A549 (cell line): ENCODE data around the gene MYADM. TPM values are rescaled to one million over a fixed set of nuclear protein-coding genes. Genes with fewer than 3 reads are reported as not detected.

ENCODE experiments used
- ATAC-seq, 2 experiments: fragments of 200-7000 bp in 1 of 2; fragments of >200 bp in 1 of 2; cut with Nextera tagmentation in 1 of 2; cut with Tn5 transposase in 1 of 2; 3 replicates each; pipeline versions ENCODE4 v1.8.0 to v1.9.1; 2018 to 2020; ENCODE audit warnings: mild to moderate bottlenecking in 1 of 2, moderate library complexity in 1 of 2
- CTCF ChIA-PET: fragments of 300-600 bp; sonication (Branson Sonifier 250); formaldehyde crosslinking; extraction: SDS; loops from one replicate; lab custom pipeline; 2021; ENCODE audit warnings: antibody characterized with exemption, inconsistent platforms; lab: Yijun Ruan, JAX
- POLR2A ChIA-PET: fragments of 350-600 bp; formaldehyde crosslinking; extraction: SDS; loops from one replicate; lab custom pipeline; 2021; ENCODE audit warnings: antibody characterized with exemption, inconsistent platforms; lab: Yijun Ruan, JAX
- DNase-seq, 2 experiments: peaks; one replicate each; pipeline versions ENCODE4 v3.0.0 to v3.0.0-alpha.2; 2011 to 2016; ENCODE audit warnings: low read depth in 1 of 2, low spot score in 1 of 2
- FAIRE-seq: peaks from 2 replicates; lab custom pipeline; 2011; peaks lifted over from hg19 to GRCh38; lab: Jason Lieb, UNC
- H3K27ac ChIP-seq, 2 experiments: fragments of >200 bp; sonication (Bioruptor Twin); formaldehyde crosslinking; 3 replicates each; pipeline ENCODE4 v1.5.1; 2016 to 2017
- H3K4me1 ChIP-seq: fragments of >200 bp; sonication (Bioruptor Twin); formaldehyde crosslinking; 3 replicates; pipeline ENCODE4 v1.6.1; 2016
- H3K4me2 ChIP-seq: fragments of >200 bp; sonication (Bioruptor Twin); formaldehyde crosslinking; 3 replicates; pipeline ENCODE4 v1.6.1; 2016
- H3K4me3 ChIP-seq: fragments of >200 bp; sonication (Bioruptor Twin); formaldehyde crosslinking; 3 replicates; pipeline ENCODE4 v1.5.1; 2016
- H3K9me3 ChIP-seq: fragments of >200 bp; sonication (Bioruptor Twin); formaldehyde crosslinking; 3 replicates; pipeline ENCODE4 v1.6.1; 2016
- BCL3 ChIP-seq: fragments of >200 bp; sonication (Bioruptor Twin); formaldehyde crosslinking; IDR thresholded peaks from 3 replicates; pipeline ENCODE4 v1.6.1; 2016
- CHD2 ChIP-seq: fragments of 150-350 bp; IDR thresholded peaks from 2 replicates; pipeline ENCODE4 v1.6.1; 2014; ENCODE audit warnings: low read length; ENCODE audit not compliant: partially characterized antibody
- CTCF ChIP-seq: fragments of >200 bp; sonication (Bioruptor Twin); formaldehyde crosslinking; IDR thresholded peaks from 3 replicates; pipeline ENCODE4 v1.5.1; 2016
- EHMT2 ChIP-seq: fragments of 200-600 bp; sonication (generic); IDR thresholded peaks from 2 replicates; pipeline ENCODE4 v1.6.1; 2016; ENCODE audit warnings: antibody characterized with exemption, low read depth, mild to moderate bottlenecking, moderate library complexity
- HMGXB4 ChIP-seq: fragments of 250-450 bp; sonication (Bioruptor Pico); IDR thresholded peaks from 2 replicates; pipeline ENCODE4 v1.5.0; 2021; ENCODE audit warnings: mild to moderate bottlenecking, moderate library complexity, borderline replicate concordance
- HOXA7 ChIP-seq: fragments of 250-450 bp; sonication (Bioruptor Pico); IDR thresholded peaks from 2 replicates; pipeline ENCODE4 v1.5.0; 2020; ENCODE audit warnings: mild to moderate bottlenecking, moderate library complexity
- MYC ChIP-seq: IDR thresholded peaks from 2 replicates; pipeline ENCODE4 v1.6.1; 2012; ENCODE audit warnings: mild to moderate bottlenecking, inconsistent platforms, low read length, improper control_type of control experiment, borderline replicate concordance
- PHF8 ChIP-seq: fragments of 200-600 bp; sonication (generic); IDR thresholded peaks from 2 replicates; pipeline ENCODE4 v1.6.1; 2016; ENCODE audit warnings: low read depth, mild to moderate bottlenecking, antibody characterized with exemption, moderate library complexity, borderline replicate concordance
- REST ChIP-seq: fragments of 200-600 bp; sonication (generic); IDR thresholded peaks from 2 replicates; pipeline ENCODE4 v1.6.1; 2016; ENCODE audit warnings: antibody characterized with exemption, mild to moderate bottlenecking, moderate library complexity
- ZFP36 ChIP-seq: fragments of 450-650 bp; IDR thresholded peaks from 2 replicates; pipeline ENCODE4 v1.6.1; 2014; ENCODE audit warnings: borderline replicate concordance; ENCODE audit not compliant: partially characterized antibody
- WGBS: methylation state at CpG from one replicate; pipeline ENCODE4 v1.1.6; 2017; ENCODE audit errors: missing lambda C conversion rate; 5-methylcytosine and 5-hydroxymethylcytosine counted together
- polyA plus RNA-seq, 4 experiments: library from polyadenylated mRNA; depleted of rRNA in 3 of 4; stranded (reverse); fragments of >200 nt; fragmentation: RNase III in 1 of 4; extraction: RNeasy Plus Mini Kit Qiagen cat#74134 plus additional on column Dnase treatment in 1 of 4; gene quantifications; 2 replicates in 3 of 4; 3 replicates in 1 of 4; pipeline ENCODE4 v1.2.3, GENCODE V29; 2011 to 2017

MYADM gene
- polyA plus RNA-seq, 2 of the 4 experiments (the other 2 are of a cell fraction), result 37.7 to 90.7 TPM

GRCh38 chr19:53898166-53898565, 30.5 kb downstream of the MYADM start (continued):
- no peak for TF ChIP-seq HMGXB4 (CRISPR knock-in tag)

- no peak for FAIRE-seq
Observed at GRCh38 chr19:53898636-53899341, 31.1 kb downstream of the MYADM start.

More at GRCh38 chr19:53898636-53899341, 31.1 kb downstream of the MYADM start:
- DNase-seq (peak in 1 of 2 experiments; percentile 69), ATAC-seq (peak; percentile 40 to 66; a peak in 5 of 6 replicates)
- H3K4me1 ChIP-seq, result peaks cover 15% of the 10 kb centered on the region; the same call in 2 of the 3 replicates
- peak overlapping the region; percentile 32; the same call in 2 of the 3 replicates for H3K4me3 ChIP-seq
- TF ChIP-seq CHD2, result no peak
- TF ChIP-seq HOXA7 (CRISPR knock-in tag), result no peak
- TF ChIP-seq MYC, result no peak
- no peak for TF ChIP-seq REST
- no peak for TF ChIP-seq ZFP36
- no peak for TF ChIP-seq BCL3
- no peak for TF ChIP-seq EHMT2
- no peak for TF ChIP-seq PHF8
- no peak for TF ChIP-seq CTCF
- 17% methylated on average over 25 of the region's 42 CpGs for WGBS
- H3K4me2 ChIP-seq, result peak overlapping the region; percentile 73
- H3K27ac ChIP-seq, result peak overlapping the region in 1 of 2 experiments; percentile 8; a peak in 1 of 6 replicates
- no peaks in the 10 kb centered on the region for H3K9me3 ChIP-seq
- ChIA-PET CTCF (interaction anchor here (0.9 to 7.2 kb wide), 9 partner anchors 9 to 133 kb away, joined by 3 to 62 read pairs (median 4); partner anchors contain the start of genes CACNG7 and PRKCG), POLR2A (interaction anchor here (0.9 to 1.4 kb wide), 2 partner anchors 9 to 15 kb away, joined by 7 read pairs; no protein-coding TSS in a partner anchor)
